ENCODE measurements around the gene SECTM1. TPM values are rescaled to one million over a fixed set of nuclear protein-coding genes. Genes with fewer than 3 reads are reported as not detected.

The SECTM1 gene
- total and polyA plus RNA-seq, 9 of the 15 experiments (the other 6 are each of a cell fraction or from before 2014, with no cell fraction given), result 0.11 to 0.46 (median 0.18) TPM; not detected in 6

- FAIRE-seq, result no peak
- intact Hi-C loops (cut with micrococcal nuclease) (no loop called here), in situ Hi-C loops (cut with MboI) (no loop called here)
- H3K9me1 ChIP-seq (ENCODE audit: control insufficient read depth, insufficient read depth, low read length), result no peaks in the 10 kb centered on the region
- peak in 3 of 4 experiments; percentile 45 to 65 (median 59) for DNase-seq (ENCODE audit: extremely low read depth in 1 of 4, low spot score in 3 of 4)
- H3K4me3 ChIP-seq, result peak overlapping the region; percentile 26; the same call in 1 of the 2 replicates
- H3K4me2 ChIP-seq (ENCODE audit: insufficient read depth, low read length), result peak overlapping the region; percentile 79
- peaks cover 63 to 76% of the 10 kb centered on the region in 2 experiments for H3K4me1 ChIP-seq (replicated peaks in 1 of 2; ENCODE audit: control insufficient read depth in 2 of 2, insufficient read depth in 2 of 2, low read length in 2 of 2)
- peak overlapping the region; percentile 48 to 87 for H3K9ac ChIP-seq (ENCODE audit: insufficient read depth in 1 of 2, low read depth in 2 of 2, low read length in 2 of 2)
- peak overlapping the region; percentile 67 for H3K27ac ChIP-seq (ENCODE audit: extremely low read depth, low read depth, low read length)
- peak overlapping the region; percentile 96 for H2AFZ ChIP-seq (ENCODE audit: low read depth, low read length)
- ChIA-PET POLR2A (no interaction called here), CTCF (ENCODE audit: low intra/inter-chr PET ratio) (no interaction called here)
- WGBS (ENCODE audit: insufficient coverage, low coverage, missing lambda C conversion rate), result 14% methylated on average over 19 of the region's 19 CpGs
- no peaks in the 10 kb centered on the region for H4K20me1 ChIP-seq (replicated peaks; ENCODE audit: control insufficient read depth, insufficient read depth, low read length)
- no peaks in the 10 kb centered on the region for H3K9me3 ChIP-seq (replicated peaks; ENCODE audit: control insufficient read depth, insufficient read depth, low read depth, low read length)
- H3K79me2 ChIP-seq (ENCODE audit: control insufficient read depth, insufficient read depth, low read length), result peaks cover 17% of the 10 kb centered on the region; the same call in 2 of the 3 replicates
- no peak for ATAC-seq
- H3K27me3 ChIP-seq (ENCODE audit: control insufficient read depth in 2 of 2, insufficient read depth in 2 of 2, low read length in 2 of 2), result no peaks in the 10 kb centered on the region
- no peaks in the 10 kb centered on the region; the same call in 2 of the 3 replicates for H3K36me3 ChIP-seq (ENCODE audit: control insufficient read depth, insufficient read depth, low read length)
- no TSS peak for BruUV-seq (replicated peaks)
- TF ChIP-seq, protein P1, sequence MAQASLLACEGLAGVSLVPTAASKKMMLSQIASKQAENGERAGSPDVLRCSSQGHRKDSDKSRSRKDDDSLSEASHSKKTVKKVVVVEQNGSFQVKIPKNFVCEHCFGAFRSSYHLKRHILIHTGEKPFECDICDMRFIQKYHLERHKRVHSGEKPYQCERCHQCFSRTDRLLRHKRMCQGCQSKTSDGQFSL (CRISPR knock-in tag; IDR thresholded peaks at IDR 0.05), result 0 out of 2 replicates have a peak, but pooled peaks have one; percentile 19
- TF ChIP-seq, protein P1 (tag; IDR thresholded peaks at IDR 0.05), result no peak
- peak; percentile 82; the same call in 1 of the 2 replicates for TF ChIP-seq FOSL1 (tag; conservative IDR thresholded peaks at IDR 0.05)
- peak in 1 of 2 experiments; percentile 31; a peak in 2 of 4 replicates for TF ChIP-seq MLLT1 (IDR thresholded peaks at IDR 0.05)
- TF ChIP-seq JUND (IDR thresholded peaks at IDR 0.05; ENCODE audit: borderline replicate concordance, low read depth, low read length), result peak; percentile 80
- peak; percentile 64; the same call in 1 of the 3 replicates for TF ChIP-seq JUND (tag; IDR thresholded peaks at IDR 0.05; ENCODE audit: borderline replicate concordance, low read depth, low read length)
- TF ChIP-seq HDAC8 (tag; IDR thresholded peaks at IDR 0.05), result peak; percentile 15; the same call in 1 of the 2 replicates
- no peak for TF ChIP-seq CEBPG (CRISPR knock-in tag; IDR thresholded peaks at IDR 0.05)
- TF ChIP-seq CEBPG (tag; conservative IDR thresholded peaks at IDR 0.05 in 1 of 2, IDR thresholded peaks at IDR 0.05 in 1 of 2), result peak in 1 of 2 experiments; percentile 56; a peak in 1 of 4 replicates
- peak; percentile 67 for TF ChIP-seq JUN (IDR thresholded peaks at IDR 0.05; ENCODE audit: borderline replicate concordance, low read depth, low read length)
- TF ChIP-seq JUN (CRISPR knock-in tag; IDR thresholded peaks at IDR 0.05; ENCODE audit: borderline replicate concordance), result no peak
- peak in 1 of 2 experiments; percentile 51; a peak in 1 of 4 replicates for TF ChIP-seq TBL1XR1 (IDR thresholded peaks at IDR 0.05; ENCODE audit: low read length in 2 of 2)
- peak; percentile 93 for TF ChIP-seq BHLHE40 (IDR thresholded peaks at IDR 0.05; ENCODE audit: low read length)
- TF ChIP-seq TCF15 (CRISPR knock-in tag; IDR thresholded peaks at IDR 0.05), result no peak
- TF ChIP-seq HNRNPLL (IDR thresholded peaks at IDR 0.05; ENCODE audit: low read depth, low read length, poor library complexity, severe bottlenecking), result no peak
- TF ChIP-seq, protein P2, sequence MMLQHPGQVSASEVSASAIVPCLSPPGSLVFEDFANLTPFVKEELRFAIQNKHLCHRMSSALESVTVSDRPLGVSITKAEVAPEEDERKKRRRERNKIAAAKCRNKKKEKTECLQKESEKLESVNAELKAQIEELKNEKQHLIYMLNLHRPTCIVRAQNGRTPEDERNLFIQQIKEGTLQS (IDR thresholded peaks at IDR 0.05), result peak; percentile 91
- TF ChIP-seq, protein P2 (CRISPR knock-in tag; conservative IDR thresholded peaks at IDR 0.05), result 0 out of 2 replicates have a peak, but pooled peaks have one; percentile 58
- TF ChIP-seq USF2 (CRISPR knock-in tag; IDR thresholded peaks at IDR 0.05), result peak; percentile 25; the same call in 1 of the 2 replicates
Measured at GRCh38 chr17:82297280-82297713, 36.3 kb downstream of the SECTM1 start.
